ENCODE data around the gene CDH12. TPM values are rescaled to one million over a fixed set of nuclear protein-coding genes. Genes with fewer than 3 reads are reported as not detected.

The CDH12 gene
- total RNA-seq, 2 donors from 2014 or later = not detected

DNA sequence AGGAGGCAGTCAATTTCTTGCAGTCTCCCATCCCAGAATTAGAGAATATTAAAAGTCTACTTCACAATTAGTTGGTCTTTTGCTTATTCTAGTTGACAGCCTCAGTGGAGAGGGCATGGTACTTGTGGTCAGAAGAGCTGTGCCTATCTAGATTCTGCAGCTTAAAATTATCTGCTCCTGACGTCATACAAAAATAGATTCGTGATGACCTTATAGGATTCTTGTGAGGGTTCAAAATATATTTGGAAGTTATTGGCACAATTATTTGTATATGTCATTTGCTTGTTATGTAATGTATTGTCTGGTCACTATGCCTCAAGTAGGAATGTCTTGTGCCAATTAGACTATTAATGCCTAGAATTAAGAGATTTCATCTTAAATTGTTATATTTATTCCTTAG, 142.5 kb downstream of the CDH12 start:
- H3K4me3 ChIP-seq = no peak overlapping the region
- no peaks in the 10 kb centered on the region for H3K27me3 ChIP-seq
- no peak overlapping the region for H3K27ac ChIP-seq
- no peaks in the 10 kb centered on the region for H3K4me1 ChIP-seq
- H3K9me3 ChIP-seq = no peaks in the 10 kb centered on the region
- DNase-seq (ENCODE audit: low spot score) = no peak
- H3K36me3 ChIP-seq = no peaks in the 10 kb centered on the region
- TF ChIP-seq CTCF (IDR thresholded peaks at IDR 0.05) = no peak

- no peak for DNase-seq (ENCODE audit: low spot score)
- TF ChIP-seq CTCF (IDR thresholded peaks at IDR 0.05) = no peak
- Histone ChIP-seq H3K9me3 (no peaks in the 10 kb centered on the region), H3K27me3 (no peaks in the 10 kb centered on the region), H3K27ac (no peak overlapping the region), H3K4me1 (no peaks in the 10 kb centered on the region), H3K4me3 (no peak overlapping the region), H3K36me3 (no peaks in the 10 kb centered on the region)
Observed at GRCh38 chr5:22709743-22710142, 143.4 kb downstream of the CDH12 start.

GRCh38 chr5:22708770-22709328, 144.3 kb downstream of the CDH12 start:
- Histone ChIP-seq H3K4me3 (no peak overlapping the region), H3K27me3 (no peaks in the 10 kb centered on the region), H3K9me3 (no peaks in the 10 kb centered on the region), H3K36me3 (no peaks in the 10 kb centered on the region), H3K27ac (no peak overlapping the region), H3K4me1 (no peaks in the 10 kb centered on the region)
- DNase-seq (ENCODE audit: low spot score) = no peak
- no peak for TF ChIP-seq CTCF (IDR thresholded peaks at IDR 0.05)

DNA sequence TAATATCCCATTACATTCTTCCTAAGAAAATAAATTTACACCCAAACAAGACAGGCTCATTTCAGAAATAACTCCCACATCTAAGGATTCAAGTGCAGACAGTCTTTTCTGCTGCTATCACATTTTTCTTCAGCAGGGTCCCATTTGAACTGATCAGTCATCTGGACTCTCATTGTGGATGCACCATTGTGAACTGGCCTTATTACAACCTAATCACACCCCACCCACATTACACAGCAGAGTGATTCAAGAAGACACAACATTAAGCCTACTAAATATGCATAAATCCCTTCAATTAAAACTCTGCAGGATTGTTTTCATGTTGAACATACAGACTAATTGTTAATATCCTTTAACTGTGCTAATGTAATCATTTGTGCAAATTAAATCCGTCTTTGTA, 146.2 kb downstream of the CDH12 start:
- no peaks in the 10 kb centered on the region for H3K27me3 ChIP-seq
- H3K4me1 ChIP-seq = no peaks in the 10 kb centered on the region
- no peaks in the 10 kb centered on the region for H3K9me3 ChIP-seq
- TF ChIP-seq CTCF (IDR thresholded peaks at IDR 0.05) = no peak
- no peak overlapping the region for H3K27ac ChIP-seq
- no peak overlapping the region for H3K4me3 ChIP-seq
- no peak for DNase-seq (ENCODE audit: low spot score)
- no peaks in the 10 kb centered on the region for H3K36me3 ChIP-seq

DNA sequence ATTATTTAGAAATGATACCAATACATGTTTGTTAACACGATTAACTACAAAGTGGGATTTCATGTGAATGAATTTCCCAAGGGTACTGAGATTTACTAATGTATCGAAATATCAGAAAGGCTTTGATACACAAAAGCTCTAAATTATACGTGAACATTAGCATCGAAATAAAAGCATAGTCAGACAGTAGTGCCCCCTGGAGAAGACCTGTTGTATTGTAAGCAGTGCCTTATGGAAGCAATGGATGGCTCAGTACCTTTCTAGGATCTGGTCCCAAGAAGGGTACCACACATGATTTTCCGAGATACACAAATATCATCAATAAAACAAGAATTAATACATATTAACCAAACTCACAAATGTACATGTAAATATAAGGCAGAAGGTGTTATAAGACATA, 153.8 kb downstream of the CDH12 start:
- Histone ChIP-seq H3K27me3 (no peaks in the 10 kb centered on the region), H3K27ac (no peak overlapping the region), H3K4me3 (no peak overlapping the region), H3K4me1 (no peaks in the 10 kb centered on the region), H3K9me3 (no peaks in the 10 kb centered on the region), H3K36me3 (no peaks in the 10 kb centered on the region)
- TF ChIP-seq CTCF (IDR thresholded peaks at IDR 0.05) = no peak
- DNase-seq (ENCODE audit: low spot score) = no peak

DNA sequence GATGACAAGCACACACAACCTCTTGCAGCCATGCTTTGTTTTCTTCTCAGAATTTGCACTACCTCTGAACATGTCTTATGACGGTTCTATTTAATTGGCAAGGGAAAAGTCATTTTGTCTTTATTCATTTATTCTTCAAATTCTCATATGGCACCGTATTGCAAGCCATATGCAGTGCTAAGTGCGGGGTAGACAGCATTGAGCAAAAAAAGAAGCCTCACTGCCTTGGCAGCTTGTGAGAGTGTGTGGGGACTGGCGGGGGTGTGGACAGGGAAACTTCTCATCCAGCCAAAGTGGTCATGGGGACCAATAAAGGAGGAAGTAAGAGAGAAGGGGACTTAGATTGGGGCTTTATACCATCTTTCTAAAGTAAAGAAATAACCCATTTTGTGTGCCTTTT, 160.0 kb downstream of the CDH12 start:
- Histone ChIP-seq H3K27me3 (no peaks in the 10 kb centered on the region), H3K36me3 (no peaks in the 10 kb centered on the region), H3K4me3 (no peak overlapping the region), H3K9me3 (no peaks in the 10 kb centered on the region), H3K27ac (no peak overlapping the region), H3K4me1 (no peaks in the 10 kb centered on the region)
- no peak for TF ChIP-seq CTCF (IDR thresholded peaks at IDR 0.05)
- DNase-seq (ENCODE audit: low spot score) = no peak
